Skeletal muscle satellite cell (primary cell): ENCODE results near the gene LRRC3.
A peak's percentile ranks its signal among the peaks of the same experiment; 100 is the strongest.

ENCODE experiments used
- H3K27me3 ChIP-seq: 2 replicates; pipeline ENCODE4 v1.7.0; 2013; ENCODE audit warnings: low read length; ENCODE audit not compliant: control insufficient read depth, insufficient read depth
- H3K36me3 ChIP-seq: 2 replicates; pipeline ENCODE4 v1.7.0; 2013; ENCODE audit warnings: mild to moderate bottlenecking, control low read depth, low read length; ENCODE audit not compliant: insufficient read depth
- H3K4me1 ChIP-seq: 2 replicates; pipeline ENCODE4 v1.7.0; 2013; ENCODE audit warnings: low read length; ENCODE audit not compliant: control insufficient read depth, insufficient read depth
- H3K4me2 ChIP-seq: 2 replicates; pipeline ENCODE4 v1.7.0; 2013; ENCODE audit warnings: mild to moderate bottlenecking, low read length
- H3K4me3 ChIP-seq: 2 replicates; pipeline ENCODE4 v1.7.0; 2013; ENCODE audit warnings: low read length
- H3K9ac ChIP-seq: 2 replicates; pipeline ENCODE4 v1.7.0; 2013; ENCODE audit warnings: mild to moderate bottlenecking, low read depth, low read length, moderate library complexity
- H3K9me3 ChIP-seq: replicated peaks from 2 replicates; pipeline ENCODE4 v1.7.0; 2013; ENCODE audit warnings: mild to moderate bottlenecking, control low read depth, low read length

LRRC3 gene

GRCh38 chr21:44456214-44456914, 1.1 kb downstream of the LRRC3 start:
- Histone ChIP-seq H3K27me3 (peaks cover 15% of the 10 kb centered on the region), H3K4me3 (peak overlapping the region; percentile 70), H3K9me3 (no peaks in the 10 kb centered on the region), H3K9ac (no peak overlapping the region), H3K36me3 (no peaks in the 10 kb centered on the region), H3K4me2 (peak overlapping the region; percentile 90), H3K4me1 (no peaks in the 10 kb centered on the region)

- no peaks in the 10 kb centered on the region for H3K36me3 ChIP-seq
- no peak overlapping the region for H3K4me3 ChIP-seq
- H3K27me3 ChIP-seq, result peaks cover 10% of the 10 kb centered on the region
- H3K9ac ChIP-seq, result no peak overlapping the region
- no peaks in the 10 kb centered on the region for H3K9me3 ChIP-seq
- no peak overlapping the region for H3K4me2 ChIP-seq
- H3K4me1 ChIP-seq, result no peaks in the 10 kb centered on the region
Observed at GRCh38 chr21:44456915-44457736, 1.8 kb downstream of the LRRC3 start.

GRCh38 chr21:44458971-44459711, 3.8 kb downstream of the LRRC3 start:
- no peaks in the 10 kb centered on the region for H3K9me3 ChIP-seq
- no peaks in the 10 kb centered on the region for H3K4me1 ChIP-seq
- no peak overlapping the region for H3K4me2 ChIP-seq
- no peak overlapping the region for H3K4me3 ChIP-seq
- H3K27me3 ChIP-seq, result peaks cover 6% of the 10 kb centered on the region
- no peak overlapping the region for H3K9ac ChIP-seq
- no peaks in the 10 kb centered on the region for H3K36me3 ChIP-seq

GRCh38 chr21:44459712-44460440, 4.6 kb downstream of the LRRC3 start:
- Histone ChIP-seq H3K4me2 (no peak overlapping the region), H3K36me3 (no peaks in the 10 kb centered on the region), H3K9ac (no peak overlapping the region), H3K4me1 (no peaks in the 10 kb centered on the region), H3K9me3 (no peaks in the 10 kb centered on the region), H3K27me3 (peaks cover 4% of the 10 kb centered on the region), H3K4me3 (no peak overlapping the region)

- Histone ChIP-seq H3K9me3 (no peaks in the 10 kb centered on the region), H3K9ac (no peak overlapping the region), H3K36me3 (no peaks in the 10 kb centered on the region), H3K4me1 (no peaks in the 10 kb centered on the region), H3K4me3 (no peak overlapping the region), H3K27me3 (peaks cover 4% of the 10 kb centered on the region), H3K4me2 (no peak overlapping the region)
Observed at GRCh38 chr21:44460441-44460755, 5.1 kb downstream of the LRRC3 start.

GRCh38 chr21:44461005-44461404, 5.7 kb downstream of the LRRC3 start:
- H3K4me1 ChIP-seq, result no peaks in the 10 kb centered on the region
- no peaks in the 10 kb centered on the region for H3K36me3 ChIP-seq
- peaks cover 4% of the 10 kb centered on the region for H3K27me3 ChIP-seq
- no peak overlapping the region for H3K4me2 ChIP-seq
- no peaks in the 10 kb centered on the region for H3K9me3 ChIP-seq
- no peak overlapping the region for H3K4me3 ChIP-seq
- no peak overlapping the region for H3K9ac ChIP-seq

- no peak overlapping the region for H3K9ac ChIP-seq
- no peaks in the 10 kb centered on the region for H3K9me3 ChIP-seq
- H3K4me2 ChIP-seq, result no peak overlapping the region
- H3K4me3 ChIP-seq, result no peak overlapping the region
- H3K27me3 ChIP-seq, result no peaks in the 10 kb centered on the region
- H3K36me3 ChIP-seq, result no peaks in the 10 kb centered on the region
- H3K4me1 ChIP-seq, result no peaks in the 10 kb centered on the region
Observed at GRCh38 chr21:44461464-44462001, 6.2 kb downstream of the LRRC3 start.

- Histone ChIP-seq H3K9ac (no peak overlapping the region), H3K4me2 (no peak overlapping the region), H3K27me3 (no peaks in the 10 kb centered on the region)
Observed at GRCh38 chr21:44462086-44462833, 7.0 kb downstream of the LRRC3 start.

GRCh38 chr21:44462834-44463200, 7.5 kb downstream of the LRRC3 start:
- H3K27me3 ChIP-seq, result no peaks in the 10 kb centered on the region
- no peaks in the 10 kb centered on the region for H3K4me1 ChIP-seq
- no peaks in the 10 kb centered on the region for H3K9me3 ChIP-seq
- H3K4me3 ChIP-seq, result no peak overlapping the region
- no peak overlapping the region for H3K9ac ChIP-seq
- H3K36me3 ChIP-seq, result no peaks in the 10 kb centered on the region
- H3K4me2 ChIP-seq, result no peak overlapping the region

More at GRCh38 chr21:44462086-44462833, 7.0 kb downstream of the LRRC3 start:
- Histone ChIP-seq H3K9me3 (no peaks in the 10 kb centered on the region), H3K4me3 (no peak overlapping the region), H3K36me3 (no peaks in the 10 kb centered on the region), H3K4me1 (no peaks in the 10 kb centered on the region)

GRCh38 chr21:44463724-44464123, 8.4 kb downstream of the LRRC3 start:
- H3K9ac ChIP-seq, result no peak overlapping the region
- H3K4me1 ChIP-seq, result no peaks in the 10 kb centered on the region
- H3K4me2 ChIP-seq, result no peak overlapping the region

More at GRCh38 chr21:44463724-44464123, 8.4 kb downstream of the LRRC3 start:
- Histone ChIP-seq H3K9me3 (no peaks in the 10 kb centered on the region), H3K4me3 (no peak overlapping the region), H3K36me3 (no peaks in the 10 kb centered on the region), H3K27me3 (no peaks in the 10 kb centered on the region)
